ENCODE data around the gene RAMP3.

Gene RAMP3

DNA sequence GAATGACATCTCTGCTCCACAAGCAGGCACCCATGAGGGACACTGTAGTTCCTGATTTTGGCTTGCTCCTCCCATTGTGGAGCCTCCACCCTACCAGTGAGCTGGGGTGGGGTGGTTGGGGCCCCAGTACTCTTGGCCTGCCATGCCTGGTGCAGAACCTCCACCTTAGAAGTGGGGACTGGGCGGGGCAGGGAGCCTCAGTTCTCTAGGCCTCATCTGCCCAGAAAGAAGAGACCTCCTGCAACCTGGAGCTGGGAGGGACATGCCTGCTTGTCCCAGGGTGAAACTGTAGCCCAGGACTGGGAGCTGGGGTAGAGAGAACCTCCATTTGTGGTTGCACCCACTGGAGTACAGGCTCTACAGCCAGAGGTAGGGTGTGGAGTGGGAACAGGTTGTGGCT lies 14.4 kb downstream of the RAMP3 start:
- no peak overlapping the region for H3K27ac ChIP-seq
- TF ChIP-seq CTCF (conservative IDR thresholded peaks at IDR 0.05), result no peak

DNA sequence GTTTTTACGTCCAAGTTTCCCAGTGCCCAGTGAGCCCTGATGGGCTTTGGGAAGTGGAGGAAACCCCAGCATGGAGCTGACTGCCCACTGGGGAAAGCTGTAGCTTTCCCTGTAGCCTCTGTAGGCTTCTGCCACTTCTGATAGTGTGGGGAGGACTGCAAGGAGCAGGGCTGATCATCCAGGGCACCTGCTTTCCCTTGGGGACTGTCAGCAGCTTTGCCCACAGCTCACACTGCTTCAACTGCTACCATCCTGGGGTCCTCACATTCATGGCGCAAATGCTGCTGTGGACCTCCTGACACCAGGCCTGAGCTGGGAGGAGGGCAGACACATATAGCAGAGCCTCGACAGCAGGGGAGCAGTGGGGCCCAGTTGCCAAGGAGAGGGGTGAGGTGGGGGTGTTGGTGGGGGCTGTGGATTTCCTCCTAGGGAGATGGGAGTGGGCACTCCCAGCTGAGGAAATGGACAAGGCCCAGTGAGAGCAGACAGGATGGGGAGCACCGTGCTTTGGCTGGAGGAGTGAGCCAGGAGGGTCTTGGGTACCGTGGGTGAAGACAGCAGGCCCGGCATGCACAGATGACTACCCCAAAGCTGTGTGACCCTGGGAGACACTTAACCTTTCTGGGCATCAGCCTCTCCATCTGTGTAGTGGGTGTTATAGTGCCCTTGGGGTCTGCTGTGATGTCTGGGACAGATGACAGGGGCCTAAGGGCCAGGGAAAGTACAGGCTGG lies 16.2 kb downstream of the RAMP3 start:
- no peak overlapping the region for H3K27ac ChIP-seq
- TF ChIP-seq CTCF (conservative IDR thresholded peaks at IDR 0.05), result no peak

DNA sequence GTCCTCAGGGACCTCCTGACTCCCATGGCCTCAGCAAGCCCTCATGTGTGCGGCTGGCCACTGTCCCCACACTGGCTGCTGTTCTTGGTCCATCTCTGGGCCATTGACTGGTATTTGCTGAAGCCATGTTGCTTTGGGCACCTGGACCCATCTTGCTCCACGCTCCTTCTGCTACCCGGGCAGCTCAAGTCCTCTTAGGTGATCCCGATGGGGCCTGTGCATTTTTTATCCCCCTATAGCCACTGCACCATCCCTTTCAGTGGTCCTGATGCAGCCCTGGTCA lies 16.7 kb downstream of the RAMP3 start:
- TF ChIP-seq CTCF (conservative IDR thresholded peaks at IDR 0.05), result no peak
- no peak overlapping the region for H3K27ac ChIP-seq

- no peak for TF ChIP-seq CTCF (conservative IDR thresholded peaks at IDR 0.05)
- H3K27ac ChIP-seq, result no peak overlapping the region
Observed at GRCh38 chr7:45174966-45175765, 17.6 kb downstream of the RAMP3 start.

GRCh38 chr7:45176091-45176490 lies 18.5 kb downstream of the RAMP3 start:
- H3K27ac ChIP-seq, result no peak overlapping the region
- no peak for TF ChIP-seq CTCF (conservative IDR thresholded peaks at IDR 0.05)

DNA sequence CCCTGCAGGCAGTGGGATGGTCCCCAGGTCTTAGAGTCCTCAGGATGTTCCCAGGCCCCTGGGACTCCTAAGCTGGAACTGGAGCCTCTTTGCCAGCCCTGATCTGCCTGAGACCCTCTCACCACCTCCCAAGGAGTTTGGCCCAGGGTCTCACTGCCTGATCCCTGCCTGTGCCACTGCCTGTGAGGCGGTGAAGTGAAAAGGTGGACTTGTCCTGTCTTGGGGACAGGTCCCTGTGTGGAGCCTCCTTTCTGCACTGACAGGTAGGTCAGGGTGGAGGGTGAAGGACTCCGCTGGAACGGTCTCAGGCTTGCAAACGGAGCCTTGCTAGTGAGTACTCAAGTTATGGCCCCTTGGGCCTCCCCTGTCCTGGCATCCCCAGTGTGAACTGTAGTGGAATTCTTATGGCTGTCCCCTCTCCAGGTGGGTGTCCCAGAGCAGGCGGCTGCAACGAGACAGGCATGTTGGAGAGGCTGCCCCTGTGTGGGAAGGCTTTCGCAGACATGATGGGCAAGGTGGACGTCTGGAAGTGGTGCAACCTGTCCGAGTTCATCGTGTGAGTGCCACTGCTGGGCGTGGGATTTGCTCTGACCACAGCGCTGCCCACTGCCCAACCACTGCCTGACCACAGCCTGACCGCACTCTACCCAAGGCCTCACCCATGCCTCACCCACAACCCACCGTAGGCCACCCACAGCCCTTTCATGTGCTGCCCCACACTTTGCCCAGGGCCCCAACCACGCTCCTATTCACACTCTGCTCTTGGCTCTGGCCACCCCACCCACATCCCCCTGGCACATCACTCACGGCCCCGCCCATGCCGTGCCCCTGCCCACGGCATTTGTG lies 19.5 kb downstream of the RAMP3 start:
- TF ChIP-seq CTCF (conservative IDR thresholded peaks at IDR 0.05), result no peak
- H3K27ac ChIP-seq, result no peak overlapping the region

- no peak overlapping the region for H3K27ac ChIP-seq
- no peak for TF ChIP-seq CTCF (conservative IDR thresholded peaks at IDR 0.05)
Observed at GRCh38 chr7:45177801-45178200, 20.2 kb downstream of the RAMP3 start.

Measured in VCaP (cell line).